Cardiac septum (tissue), 1 donor: ENCODE results near the gene DBNDD1. TPM values are rescaled to one million over a fixed set of nuclear protein-coding genes. Genes with fewer than 3 reads are reported as not detected.
"Not testable (repeated sequence)": the region's sequence is repeated elsewhere in the genome, so short reads cannot be mapped to it uniquely, and the experiment has no call there.

Experiments
- DNase-seq: peaks from one replicate; pipeline ENCODE4 v3.0.0-alpha.2; 2020; ENCODE audit warnings: low spot score
- intact Hi-C: fragments of 100-400 bp; cut with DNase I; formaldehyde crosslinking; loops from one replicate; pipeline ENCODE4 v1.14.0; 2022
- total RNA-seq: library from RNA; stranded (reverse); fragmentation: NEBNext Ultra II Directional; extraction: Animal tissue kit (Norgen Biotek cat#: 25700); gene quantifications from one replicate; pipeline ENCODE4 v1.2.1, GENCODE V29; 2021
- donor health status: DM: no; HTN: no; CAD: no.

The DBNDD1 gene
- total RNA-seq, 1 donor from 2014 or later: 3.0 TPM

DNA sequence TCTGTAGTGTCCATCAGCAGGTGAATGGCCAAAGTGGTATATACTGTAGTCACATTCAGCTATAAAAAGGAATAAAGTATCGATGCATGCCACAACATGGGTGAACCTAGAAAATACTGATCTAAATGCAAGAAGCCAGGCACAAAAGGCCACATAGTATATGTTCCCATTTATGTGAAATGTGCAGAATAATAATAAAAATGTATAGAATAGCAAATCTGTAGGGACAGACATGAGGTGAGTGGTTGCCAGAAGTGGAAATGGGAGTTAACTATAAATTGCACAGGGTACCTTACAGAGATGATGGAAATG, 23.1 kb downstream of the DBNDD1 start:
- no peak for DNase-seq
- intact Hi-C loops: no loop called here

DNA sequence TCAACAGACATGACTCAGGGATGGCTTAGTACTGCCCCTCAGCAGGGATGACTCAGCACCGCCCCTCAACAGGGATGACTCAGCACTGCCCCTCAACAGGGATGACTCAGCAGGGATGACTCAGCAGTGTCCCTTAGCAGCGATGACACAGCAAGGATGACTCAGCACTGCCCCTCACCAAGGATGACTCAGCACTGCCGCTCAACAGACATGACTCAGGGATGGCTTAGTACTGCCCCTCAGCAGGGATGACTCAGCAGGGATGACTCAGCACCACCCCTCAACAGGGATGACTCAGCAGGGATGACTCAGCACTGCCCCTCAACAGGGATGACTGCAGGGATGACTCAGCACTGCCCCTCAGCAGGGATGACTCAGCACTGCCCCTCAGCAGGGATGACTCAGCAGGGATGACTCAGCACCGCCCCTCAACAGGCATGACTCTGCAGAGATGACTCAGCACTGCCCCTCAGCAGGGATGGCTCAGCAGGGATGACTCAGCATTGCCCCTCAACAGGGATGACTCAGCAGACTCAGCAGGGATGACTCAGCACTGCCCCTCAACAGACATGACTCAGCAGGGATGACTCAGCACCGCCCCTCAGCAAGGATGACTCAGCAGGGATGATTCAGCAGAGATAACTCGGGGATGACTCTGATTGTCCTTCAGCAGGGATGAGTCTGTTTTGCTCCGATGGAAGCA, 23.6 kb downstream of the DBNDD1 start:
- intact Hi-C loops, DNase-seq: not testable (repeated sequence)

DNA sequence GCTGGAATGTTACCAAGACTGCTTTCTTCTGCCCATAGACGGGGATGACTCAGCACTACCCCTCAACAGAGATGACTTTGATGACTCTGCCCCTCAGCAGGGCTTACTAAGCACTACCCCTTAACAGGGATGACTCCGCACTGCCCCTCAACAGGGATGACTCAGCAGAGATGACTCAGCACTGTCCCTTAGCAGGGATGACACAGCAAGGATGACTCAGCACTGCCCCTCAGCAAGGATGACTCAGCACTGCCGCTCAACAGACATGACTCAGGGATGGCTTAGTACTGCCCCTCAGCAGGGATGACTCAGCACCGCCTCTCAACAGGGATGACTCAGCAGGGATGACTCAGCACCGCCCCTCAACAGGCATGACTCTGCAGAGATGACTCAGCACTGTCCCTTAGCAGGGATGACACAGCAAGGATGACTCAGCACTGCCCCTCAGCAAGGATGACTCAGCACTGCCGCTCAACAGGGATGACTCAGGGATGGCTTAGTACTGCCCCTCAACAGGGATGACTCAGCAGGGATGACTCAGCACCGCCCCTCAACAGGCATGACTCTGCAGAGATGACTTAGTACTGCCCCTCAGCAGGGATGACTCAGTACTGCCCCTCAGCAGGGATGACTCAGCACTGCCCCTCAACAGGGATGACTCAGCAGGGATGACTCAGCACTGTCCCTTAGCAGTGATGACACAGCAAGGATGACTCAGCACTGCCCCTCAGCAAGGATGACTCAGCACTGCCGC, 24.4 kb downstream of the DBNDD1 start:
- DNase-seq, intact Hi-C loops: not testable (repeated sequence)

DNA sequence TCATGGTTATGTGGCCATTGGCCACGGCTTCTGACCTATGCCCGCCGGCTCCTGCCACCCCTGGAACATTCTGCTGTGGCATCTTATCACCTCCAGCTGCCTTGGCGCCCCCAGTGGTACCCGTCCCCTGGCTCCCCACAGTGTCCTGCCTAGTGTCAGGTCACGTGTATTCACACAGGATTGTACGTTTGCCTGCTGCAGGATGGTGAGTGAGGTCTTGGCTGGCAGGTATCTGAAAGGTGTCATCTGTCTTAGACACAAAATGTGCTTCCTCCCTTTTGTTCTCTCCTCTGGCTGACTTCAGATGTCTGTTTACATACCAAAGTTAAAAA, 24.9 kb downstream of the DBNDD1 start:
- DNase-seq: no peak
- intact Hi-C loops: no loop called here

DNA sequence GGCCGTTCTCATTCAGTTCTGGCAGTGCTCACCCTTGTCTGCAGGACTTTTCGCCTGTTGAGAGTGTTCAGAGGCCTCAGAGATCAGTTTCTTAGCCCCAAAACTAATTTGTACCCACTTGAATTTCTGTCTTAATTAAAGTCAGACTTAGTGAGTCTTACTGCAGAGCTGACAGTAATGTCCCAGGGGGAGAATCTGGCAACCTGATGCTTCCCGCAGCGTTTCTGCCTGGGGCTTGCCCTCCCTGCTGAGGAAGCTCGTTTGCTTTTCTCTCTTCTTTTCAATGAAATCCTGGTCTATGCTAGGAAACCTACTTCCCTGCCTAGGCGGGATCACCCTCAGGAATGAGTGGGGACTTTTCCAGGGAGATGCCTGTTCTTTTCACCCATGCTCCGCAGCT, 25.3 kb downstream of the DBNDD1 start:
- intact Hi-C loops: no loop called here
- DNase-seq: no peak

DNA sequence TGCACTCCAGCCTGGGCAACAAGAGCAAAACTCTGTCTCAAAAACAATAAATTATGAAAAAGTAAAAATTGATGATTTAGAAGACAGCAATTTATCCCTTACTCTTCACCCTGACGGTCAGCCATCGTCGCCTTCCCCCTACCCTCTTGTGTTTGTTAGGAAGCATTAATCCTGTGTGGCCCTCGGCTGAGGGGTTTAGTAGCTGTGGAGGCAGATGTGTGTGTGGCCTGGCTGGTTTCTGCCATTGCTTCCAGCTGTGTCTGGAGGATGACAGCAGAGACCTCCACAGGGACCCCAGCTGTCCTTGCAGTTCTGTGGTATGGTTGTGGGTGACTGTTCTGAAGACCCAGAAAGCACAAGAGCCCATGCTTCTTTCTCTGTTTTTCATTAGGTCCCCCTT, 25.9 kb downstream of the DBNDD1 start:
- DNase-seq: no peak
- intact Hi-C loops: no loop called here

DNA sequence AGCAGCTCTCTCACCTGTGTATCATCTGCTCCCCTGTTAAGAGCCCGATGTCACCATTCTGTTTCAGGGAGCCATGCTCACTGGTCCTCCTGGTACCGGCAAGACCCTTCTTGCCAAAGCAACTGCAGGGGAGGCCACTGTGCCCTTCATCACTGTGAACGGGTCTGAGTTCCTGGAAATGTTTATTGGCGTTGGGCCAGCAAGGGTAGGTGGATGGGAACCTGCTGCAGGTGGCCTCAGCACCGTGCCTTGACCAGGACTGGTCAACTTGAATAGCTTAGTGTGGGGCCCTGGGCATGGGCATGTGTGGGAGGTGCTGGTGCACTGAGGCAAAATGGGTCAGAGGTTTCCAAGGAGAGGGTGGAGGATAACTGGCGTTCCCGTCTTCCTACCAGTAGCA, 28.5 kb downstream of the DBNDD1 start:
- no peak for DNase-seq
- intact Hi-C loops: no loop called here

DNA sequence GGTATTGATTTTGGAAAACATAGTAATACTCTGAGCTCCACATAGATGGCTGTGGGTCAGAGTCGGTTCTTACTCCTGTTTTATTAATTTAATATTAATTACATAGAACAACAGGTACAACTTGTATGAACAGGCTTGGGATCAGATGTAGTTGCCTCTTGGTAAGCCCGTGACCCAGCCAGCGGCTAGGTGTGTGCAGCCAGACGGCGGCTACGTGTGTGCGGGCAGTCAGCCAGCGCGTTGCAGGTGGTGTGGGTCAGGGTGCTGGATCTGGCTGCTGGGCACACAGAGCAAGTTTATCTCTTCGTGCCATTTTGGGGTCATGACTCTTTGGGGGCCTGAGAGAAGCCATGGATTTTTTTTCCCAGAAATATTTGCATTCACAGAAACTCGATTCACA, 30.3 kb downstream of the DBNDD1 start:
- intact Hi-C loops: no loop called here
- no peak for DNase-seq

DNA sequence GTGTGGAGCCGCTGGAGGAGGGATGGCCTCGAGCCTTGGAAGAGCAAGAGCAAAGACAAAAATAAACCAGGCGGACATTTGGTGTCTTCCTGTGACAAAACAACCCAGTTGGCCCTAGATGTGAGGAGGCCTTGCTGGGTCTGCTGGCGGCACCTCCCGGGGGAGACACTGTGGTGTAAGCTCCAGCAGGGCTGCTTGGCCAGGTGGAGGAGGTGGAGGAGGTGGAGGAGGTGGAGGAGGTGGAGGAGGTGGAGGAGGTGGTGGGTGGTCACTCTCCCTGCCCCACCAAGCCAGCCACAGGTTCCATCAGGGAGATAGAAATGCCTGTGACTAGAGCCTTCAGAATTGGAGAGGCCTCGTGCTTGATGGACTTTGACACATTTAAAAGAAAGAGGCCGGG, 32.1 kb downstream of the DBNDD1 start:
- intact Hi-C loops: no loop called here
- no peak for DNase-seq

DNA sequence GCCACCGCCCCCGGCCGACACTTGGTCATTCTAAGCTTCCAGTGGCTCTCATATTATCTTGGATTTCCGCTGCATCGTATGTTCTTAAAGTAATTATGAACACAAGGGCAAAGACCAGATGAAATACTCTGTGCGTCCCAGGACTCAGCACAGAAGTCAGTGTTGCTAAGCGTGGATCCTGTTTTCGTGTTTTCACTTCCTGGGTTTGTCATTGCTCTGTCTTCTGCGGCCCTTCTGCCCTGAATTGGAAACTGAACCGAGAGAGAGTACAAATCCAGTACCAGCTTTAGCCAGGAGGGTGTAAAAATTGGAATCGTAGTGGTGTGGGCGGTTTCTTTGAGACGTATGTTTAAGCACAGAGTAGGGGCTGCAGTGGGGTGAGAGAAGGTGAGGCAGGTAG, 32.7 kb downstream of the DBNDD1 start:
- no peak for DNase-seq
- intact Hi-C loops: no loop called here

DNA sequence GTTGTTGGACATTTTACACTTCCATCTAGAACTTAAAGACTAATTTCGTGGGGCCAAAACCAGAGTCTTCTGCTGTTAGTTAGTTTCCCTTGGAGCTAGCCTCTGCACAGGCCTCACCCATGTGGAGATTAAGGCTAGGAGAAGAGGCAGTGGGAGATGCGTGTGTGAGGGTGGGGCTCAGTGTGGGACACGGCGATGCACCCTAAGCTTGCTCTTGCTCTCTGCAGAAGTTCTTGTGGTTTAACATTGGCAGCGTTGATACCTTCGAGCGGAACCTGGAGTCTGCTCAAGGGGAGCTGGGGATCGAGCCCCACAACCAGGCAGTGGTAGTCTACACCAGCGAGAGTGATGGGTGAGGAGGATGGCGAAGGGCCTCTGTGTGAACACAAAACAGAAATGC, 34.0 kb downstream of the DBNDD1 start:
- intact Hi-C loops: no loop called here
- DNase-seq: no peak

DNA sequence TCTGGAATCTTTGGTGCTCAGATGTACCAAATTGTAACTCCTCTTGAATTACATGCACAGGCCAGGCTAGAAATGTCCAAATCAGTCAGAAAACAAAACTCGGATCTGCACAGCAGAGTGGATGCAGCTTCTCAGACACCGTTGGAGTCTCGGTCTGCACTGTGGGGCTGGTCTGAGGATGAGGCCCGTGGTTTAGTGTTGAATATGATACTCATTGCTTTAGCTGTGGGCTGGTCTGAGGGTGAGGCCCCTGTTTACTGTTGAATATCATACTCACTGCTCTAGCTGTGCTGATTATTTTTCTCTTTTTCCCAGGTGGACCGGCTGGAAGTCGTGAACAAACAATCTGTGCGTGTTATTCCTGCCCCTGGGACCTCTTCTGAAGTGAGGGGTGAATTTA, 35.0 kb downstream of the DBNDD1 start:
- intact Hi-C loops: no loop called here
- no peak for DNase-seq

DNA sequence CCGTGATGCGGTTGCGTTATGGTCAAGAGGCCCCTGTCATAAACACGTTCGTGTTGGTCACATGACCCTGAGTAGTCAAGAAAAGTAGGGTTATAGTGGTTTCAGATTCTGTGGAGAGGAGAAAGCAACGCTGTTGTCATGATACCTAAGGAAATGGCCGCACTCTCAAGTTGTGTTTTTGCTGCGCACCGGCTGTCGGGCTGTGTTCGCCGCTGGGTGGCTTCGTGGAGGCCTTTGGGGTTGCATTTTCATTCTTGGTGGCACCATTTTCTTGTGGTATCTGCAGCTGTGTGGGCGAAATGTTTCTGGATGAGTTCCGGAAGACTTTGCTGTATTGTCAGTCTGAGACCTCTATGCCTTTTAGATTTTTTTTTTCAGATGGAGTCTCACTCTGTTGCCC, 35.7 kb downstream of the DBNDD1 start:
- intact Hi-C loops: no loop called here

DNA sequence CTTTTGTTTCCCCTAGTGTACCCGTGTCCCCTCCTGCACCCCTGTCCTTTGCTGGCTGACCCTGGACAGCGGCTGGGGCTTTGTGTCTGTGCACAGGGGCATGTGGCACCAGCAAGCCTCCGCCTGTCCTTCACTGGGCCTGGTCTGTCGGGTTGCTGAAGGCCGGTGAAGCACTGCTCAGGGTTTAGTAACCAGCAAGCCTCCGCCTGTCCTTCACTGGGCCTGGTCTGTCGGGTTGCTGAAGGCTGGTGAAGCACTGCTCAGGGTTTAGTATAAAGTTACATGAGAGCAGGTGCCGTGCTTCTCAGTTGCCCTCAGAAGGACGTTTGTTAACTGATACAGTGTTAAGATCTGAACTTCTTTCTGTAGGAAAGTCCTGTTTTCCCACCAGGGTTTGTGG, 36.9 kb downstream of the DBNDD1 start:
- intact Hi-C loops: no loop called here
- no peak for DNase-seq

More for the DNA sequence above, 35.7 kb downstream of the DBNDD1 start:
- no peak for DNase-seq

DNA sequence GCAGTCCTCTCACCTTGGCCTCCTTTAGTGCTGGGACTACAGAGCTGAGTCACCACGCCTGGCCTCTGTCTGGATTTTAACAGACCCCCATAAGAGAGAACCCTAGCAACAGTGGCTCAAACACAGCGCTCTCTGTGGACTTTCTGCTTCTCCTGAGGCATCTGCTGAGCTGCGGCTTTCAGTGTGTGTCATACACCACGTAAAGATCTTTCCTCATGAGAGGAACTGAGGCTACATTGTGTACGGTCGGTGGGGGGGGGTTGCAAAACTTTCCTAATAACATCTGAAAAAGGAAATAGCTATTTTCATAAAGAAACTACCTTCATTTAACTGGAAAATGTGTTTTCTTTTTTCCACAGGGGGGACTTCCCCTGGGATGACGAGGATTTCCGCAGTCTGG, 37.8 kb downstream of the DBNDD1 start:
- no peak for DNase-seq
- intact Hi-C loops: no loop called here

DNA sequence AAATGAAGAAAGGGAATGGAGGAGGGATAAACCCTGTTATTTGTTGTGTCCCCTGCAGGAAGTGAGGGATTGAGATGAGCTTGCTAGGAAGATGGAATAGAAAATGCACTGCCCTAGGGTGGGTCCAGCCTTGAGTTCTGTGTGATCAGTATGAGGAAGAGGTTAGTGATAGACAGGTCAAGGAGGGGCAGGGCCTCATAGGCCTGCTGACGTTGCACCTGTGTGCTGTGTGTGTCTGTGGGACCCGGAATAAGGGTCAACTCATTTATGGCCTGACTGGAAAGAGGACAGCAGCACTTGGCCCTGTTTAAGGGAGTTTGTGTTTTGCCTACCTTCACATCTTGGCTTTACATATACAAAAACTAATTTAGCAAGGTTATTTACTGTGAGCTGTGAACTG, 44.4 kb downstream of the DBNDD1 start:
- no peak for DNase-seq
- intact Hi-C loops: loop anchor here (5.0 kb wide), 1 partner anchor 53 kb away; the partner anchor contains the start of gene TUBB3

DNA sequence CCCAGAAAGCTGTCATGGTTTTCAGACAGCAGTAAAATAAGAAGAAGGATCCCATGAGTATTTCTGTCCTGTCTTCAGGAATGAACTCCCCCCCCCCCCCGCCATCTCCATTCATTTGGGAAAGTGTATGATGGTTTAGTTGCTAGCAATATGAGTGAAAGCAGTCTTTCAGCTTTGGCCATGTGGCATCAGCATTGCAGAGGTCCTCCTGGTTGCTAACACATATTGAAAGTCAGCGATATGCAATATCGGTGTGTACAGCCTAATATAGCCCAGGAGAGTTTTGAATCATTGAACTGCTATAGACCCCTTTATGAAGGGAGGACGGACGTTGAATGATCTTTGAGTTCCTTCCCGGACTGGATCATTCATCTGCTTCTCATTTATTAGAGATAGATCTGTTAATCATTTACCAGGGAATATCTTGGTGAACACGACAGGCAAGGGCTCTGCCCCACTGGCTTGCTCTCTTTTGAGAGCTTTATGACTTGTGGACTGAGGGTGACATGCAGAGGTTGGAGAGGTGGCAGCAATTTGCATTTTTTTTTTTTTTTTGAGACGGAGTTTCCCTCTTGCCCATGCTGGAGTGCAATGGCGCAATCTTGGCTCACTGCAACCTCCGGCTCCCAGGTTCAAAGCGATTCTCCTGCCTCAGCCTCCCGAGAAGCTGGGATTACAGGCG, 45.5 kb downstream of the DBNDD1 start:
- no peak for DNase-seq
- intact Hi-C loops: loop anchor here (5.0 kb wide), 1 partner anchor 51 kb away; the partner anchor contains the start of gene TUBB3

DNA sequence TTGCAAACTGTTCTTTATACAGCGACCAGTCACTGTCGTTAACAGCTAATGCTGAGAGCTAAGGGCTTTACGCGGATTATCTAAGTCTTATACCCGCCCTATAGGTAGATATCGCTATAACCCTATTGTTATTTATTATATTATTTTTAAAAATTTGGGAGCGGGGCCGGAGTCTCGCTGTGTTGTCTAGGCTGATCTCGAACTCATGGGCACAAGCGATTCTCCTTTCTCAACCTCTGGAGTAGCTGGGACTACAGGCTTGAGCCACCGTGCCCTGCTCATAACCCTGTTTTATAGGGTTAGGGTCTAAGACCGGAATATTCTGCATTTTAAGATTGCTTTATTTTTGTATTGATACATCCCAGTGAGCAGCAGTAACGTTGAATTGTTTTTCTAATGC, 46.0 kb downstream of the DBNDD1 start:
- no peak for DNase-seq
- intact Hi-C loops: loop anchor here (5.0 kb wide), 1 partner anchor 51 kb away; the partner anchor contains the start of gene TUBB3

DNA sequence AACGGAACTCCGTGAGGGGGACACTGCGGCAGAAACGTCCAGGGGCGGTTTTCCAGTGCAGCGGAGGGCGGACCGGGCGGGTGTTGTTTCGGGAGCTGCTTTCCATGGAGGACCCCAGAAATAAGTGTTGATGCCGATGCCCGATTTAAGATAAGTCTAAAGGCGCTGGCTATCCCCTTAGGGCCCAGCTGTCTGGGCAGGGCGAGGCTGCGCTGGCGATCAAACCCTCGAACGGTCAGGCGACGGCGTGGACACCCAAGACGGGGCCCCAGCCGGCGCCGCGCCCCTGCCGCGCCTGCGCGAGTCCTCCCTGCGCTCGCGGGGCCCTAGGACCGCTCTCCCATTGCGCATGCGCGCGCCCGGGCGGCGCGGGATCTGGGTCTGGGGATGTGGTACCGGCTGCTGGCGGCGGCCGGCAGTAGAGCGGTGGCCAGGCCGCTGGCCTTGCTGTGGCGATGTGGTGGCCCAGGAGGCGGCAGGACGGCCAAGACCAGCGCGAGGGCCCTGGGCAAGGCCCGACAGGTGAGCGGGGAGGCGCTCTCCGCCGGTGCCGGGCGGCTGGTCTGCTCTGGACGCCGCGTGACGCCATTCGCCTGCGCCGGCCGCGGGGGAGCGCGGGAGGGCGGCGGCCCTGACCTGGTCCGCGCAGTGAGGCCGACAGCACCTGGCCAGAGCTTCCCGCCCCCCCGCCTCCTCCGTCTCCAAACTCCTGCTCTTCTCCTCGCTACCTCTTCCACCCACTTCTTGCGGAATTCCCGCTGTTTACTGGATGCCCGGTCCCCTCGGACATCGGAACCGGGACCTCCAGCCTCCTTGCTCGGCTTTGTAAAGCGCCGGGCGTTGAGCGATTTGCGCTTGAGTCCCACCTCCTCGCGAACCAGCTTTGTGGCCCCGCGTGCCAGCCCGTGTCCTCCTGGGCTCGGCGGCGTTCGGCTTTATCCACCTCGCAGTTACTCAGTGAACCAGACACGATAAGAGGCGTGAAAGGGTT, 46.7 kb downstream of the DBNDD1 start:
- intact Hi-C loops: loop anchor here (5.0 kb wide), 1 partner anchor 50 kb away; the partner anchor contains the start of gene TUBB3
- DNase-seq: peak; percentile 96
